Iris pigment epithelial cell (primary cell): Measurements from ENCODE around the gene DLG2.
"Not testable (repeated sequence)": the region's sequence is repeated elsewhere in the genome, so short reads cannot be mapped to it uniquely, and the experiment has no call there.

Experiments
- DNase-seq: peaks from one replicate; pipeline ENCODE4 v3.0.0-alpha.2; 2011; ENCODE audit warnings: low read depth

DLG2 gene

DNA sequence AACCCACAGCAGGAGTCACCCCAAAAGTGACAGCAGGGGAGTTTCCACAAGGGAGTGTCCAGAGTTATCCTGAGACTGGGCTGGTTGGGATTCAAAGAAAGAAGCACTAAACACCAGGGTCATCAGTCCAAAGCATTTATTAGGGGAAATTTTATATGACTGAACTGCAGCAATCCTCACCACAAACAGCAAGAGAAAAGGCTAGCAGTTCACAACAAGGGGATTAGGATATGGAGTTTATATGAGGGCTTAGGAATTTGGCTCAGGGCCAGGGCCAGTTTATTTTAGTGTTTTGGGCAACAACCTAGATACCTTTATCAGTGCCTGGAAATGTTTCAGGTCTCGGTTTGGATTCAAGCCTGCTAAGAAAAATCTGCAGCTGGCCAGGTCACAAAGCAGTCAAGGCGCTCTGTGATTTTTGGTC is 16.1 kb upstream of the DLG2 start:
- DNase-seq, result peak; percentile 11

DNA sequence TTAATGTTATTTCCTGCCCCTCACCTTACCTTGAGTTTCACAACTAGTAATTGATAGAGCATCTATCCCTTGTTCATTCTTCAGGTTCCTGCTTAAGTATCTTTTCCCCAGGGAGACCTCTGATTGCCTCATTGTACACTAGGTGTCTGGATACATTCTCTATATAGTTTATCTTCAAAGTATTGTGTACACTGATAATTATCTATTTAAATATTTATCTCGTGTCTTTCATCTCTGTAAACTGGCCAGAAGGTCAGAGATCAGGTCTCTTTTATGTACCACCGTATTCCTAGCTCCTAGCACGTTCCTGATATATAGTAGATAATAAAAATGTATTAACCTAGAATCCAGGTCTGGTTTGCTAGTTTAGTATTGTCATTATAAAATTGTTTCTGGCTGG is 7.6 kb upstream of the DLG2 start:
- no peak for DNase-seq

DNA sequence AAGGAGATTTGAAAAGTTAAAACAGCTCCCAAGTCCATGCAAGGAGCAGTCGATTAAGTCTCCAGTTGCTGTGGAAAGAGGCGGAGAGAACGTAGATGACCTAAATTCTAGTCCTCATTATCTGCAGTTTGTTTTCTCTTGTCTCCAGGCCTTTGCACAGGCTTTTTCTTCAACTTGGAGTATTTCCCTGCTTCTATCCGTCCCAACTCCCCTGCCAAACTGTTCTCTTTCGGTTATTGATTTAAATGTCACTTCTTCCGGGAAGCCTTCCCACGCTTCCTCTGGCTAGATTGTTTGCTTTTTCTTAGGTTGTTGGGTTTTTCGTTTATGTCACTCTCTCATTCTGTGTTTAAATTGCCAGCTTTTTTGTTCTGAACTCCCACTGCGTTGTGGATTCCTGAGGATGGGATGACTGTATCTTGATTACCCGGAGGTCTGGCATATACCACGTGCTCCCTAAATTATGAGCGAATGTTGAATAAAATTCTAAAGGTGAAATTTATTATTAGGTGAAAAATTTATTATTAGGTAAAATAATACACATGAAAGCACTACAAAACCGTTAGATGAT is 1.7 kb upstream of the DLG2 start:
- peak; percentile 10 for DNase-seq

DNA sequence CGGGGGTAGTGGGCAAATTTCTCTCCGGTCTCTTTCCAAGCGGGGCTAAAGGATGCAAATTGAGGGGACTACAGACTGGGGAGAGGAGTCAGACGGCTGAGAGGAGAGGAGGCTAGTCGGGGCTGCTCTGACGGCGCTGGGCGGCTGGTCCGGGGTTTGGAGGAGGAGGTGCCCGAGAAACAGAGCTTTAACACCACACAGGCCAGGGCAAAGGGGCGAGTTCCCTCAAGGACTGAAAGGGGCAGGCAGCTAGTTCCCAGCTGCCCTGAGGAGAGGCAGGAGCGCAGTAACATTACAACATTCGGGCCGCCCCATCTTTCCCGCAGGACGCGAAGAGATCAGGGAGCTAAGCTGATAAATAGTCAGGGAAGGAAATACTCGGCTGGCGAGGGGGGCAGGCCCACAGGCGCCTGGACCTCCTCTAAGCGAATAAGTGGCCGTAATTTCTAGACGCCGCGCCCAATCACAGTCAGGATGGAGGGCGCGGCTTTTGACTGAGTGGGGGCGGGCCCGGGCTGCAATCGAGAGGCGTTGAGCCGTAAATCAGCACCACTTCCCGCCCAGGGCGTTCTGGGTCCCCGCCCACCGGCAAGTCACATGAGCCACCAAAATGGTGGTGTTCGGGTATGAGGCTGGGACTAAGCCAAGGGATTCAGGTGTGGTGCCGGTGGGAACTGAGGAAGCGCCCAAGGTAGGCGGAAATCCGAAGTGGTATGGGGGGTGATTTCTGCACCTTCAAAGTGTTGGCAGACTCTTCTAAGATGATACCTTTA is 1.0 kb upstream of the DLG2 start, which contains the start of gene TMEM126B:
Gene TMEM126B, plus strand, starts transcription at position 596 of the 773 bp plus-strand sequence. Its CDS starts 15 bp downstream, at position 611.
- peak; percentile 98 for DNase-seq

DNA sequence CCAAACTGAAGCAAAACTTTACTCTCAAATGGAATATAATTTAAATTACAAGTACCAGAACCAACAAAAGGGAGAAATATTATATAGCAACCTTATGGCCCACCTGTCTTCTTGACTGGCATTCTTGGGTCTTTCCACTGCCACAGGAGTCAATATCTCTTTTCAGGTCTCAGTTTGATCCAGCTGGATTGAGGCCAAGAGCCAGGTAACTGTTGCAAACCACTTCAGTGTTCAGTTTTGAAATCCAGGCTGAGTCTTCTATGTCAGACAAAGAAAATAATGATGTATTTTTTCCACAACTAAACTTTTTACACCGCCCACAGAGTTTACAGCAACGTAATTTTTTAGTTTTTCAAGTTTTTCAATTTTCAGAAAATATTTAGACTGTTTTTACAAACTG is 648 bp downstream of the DLG2 start:
- peak; percentile 8 for DNase-seq

DNA sequence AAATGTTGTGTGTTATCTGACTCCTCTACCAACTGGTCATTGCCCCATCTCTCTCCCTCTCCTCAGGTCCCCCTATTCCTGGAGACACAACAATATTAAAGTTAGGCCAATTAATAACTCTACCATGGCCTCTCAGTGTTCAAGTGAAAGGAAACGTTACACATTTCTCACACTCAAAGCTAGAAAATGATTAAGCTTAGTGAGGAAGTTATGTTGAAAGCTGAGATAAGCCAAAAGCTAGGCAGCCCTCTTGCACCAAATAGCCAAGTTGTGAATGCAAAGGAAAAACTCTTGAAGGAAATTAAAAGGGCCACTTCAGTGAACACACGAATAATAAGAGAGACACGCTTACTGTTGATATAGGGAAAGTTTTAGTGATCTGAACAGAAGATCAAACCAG is 6.9 kb downstream of the DLG2 start:
- DNase-seq, result no peak

DNA sequence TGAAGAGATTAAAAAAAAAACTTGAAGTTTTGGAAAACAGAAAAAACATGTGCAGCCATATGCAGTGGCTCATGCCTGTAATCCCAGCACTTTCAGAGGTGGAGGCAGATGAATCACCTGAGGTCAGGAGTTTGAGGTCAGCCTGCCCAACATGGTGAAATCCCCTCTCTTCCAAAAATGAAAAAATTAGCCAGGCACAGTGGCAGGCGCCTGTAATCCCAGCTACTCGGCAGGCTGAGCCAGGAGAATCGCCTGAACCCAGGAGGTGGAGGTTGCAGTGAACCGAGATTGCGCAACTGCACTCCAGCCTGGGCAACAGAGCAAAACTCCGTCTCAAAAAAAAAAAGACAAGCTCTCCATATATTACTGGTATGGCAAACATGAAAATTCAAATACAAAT is 7.6 kb downstream of the DLG2 start:
- DNase-seq, result no peak

DNA sequence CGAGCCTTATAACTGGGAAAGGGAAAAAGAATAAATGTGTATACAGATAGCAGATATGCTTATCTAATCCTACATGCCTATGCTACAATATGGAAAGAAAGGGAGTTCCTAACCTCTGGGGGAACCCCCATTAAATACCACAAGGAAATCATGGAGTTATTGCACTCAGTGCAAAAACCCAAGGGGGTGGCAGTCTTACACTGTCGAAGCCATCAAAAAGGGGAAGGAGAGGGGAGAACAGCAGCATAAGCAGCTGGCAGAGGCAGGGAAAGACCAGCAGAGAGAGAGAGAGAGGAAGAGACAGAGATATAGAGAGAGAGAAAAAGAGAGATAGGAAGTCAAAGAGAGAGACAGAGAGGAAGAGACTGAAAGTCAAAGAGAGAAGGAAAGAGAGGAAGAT is 15.5 kb downstream of the DLG2 start:
- not testable (repeated sequence) for DNase-seq

DNA sequence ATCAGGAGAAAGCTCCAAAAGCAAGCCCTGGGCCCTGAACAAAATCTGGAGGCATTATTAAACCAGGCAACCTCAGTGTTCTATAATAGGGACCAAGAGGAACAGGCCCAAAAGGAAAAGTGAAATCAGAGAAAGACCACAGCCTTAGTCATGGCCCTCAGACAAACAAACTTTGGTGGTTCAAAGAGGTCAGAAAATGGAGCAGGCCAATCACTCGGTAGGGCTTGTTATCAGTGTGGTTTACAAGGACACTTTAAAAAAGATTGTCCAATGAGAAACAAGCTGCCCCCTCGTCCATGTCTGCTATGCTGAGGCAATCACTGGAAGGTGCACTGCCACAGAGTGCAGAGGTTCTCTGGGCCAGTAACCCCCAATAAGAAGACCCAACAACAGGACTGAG is 17.9 kb downstream of the DLG2 start:
- not testable (repeated sequence) for DNase-seq

DNA sequence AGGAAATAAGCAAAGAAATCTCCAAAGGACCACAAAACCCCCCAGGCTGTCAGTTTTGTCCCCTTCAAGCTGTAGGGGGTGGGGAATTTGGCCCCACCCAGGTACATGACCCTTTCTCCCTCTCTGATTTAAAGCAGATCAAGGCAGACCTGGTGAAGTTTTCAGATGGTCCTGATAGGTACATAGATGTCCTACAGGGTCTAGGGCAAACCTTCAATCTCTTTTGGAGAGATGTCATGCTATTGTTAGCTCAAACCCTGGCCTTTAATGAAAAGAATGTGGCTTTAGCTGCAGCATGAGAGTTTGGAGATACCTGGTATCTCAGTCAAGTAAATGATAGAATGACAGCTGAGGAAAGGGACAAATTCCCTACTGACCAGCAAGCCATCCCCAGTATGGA is 18.5 kb downstream of the DLG2 start:
- not testable (repeated sequence) for DNase-seq

DNA sequence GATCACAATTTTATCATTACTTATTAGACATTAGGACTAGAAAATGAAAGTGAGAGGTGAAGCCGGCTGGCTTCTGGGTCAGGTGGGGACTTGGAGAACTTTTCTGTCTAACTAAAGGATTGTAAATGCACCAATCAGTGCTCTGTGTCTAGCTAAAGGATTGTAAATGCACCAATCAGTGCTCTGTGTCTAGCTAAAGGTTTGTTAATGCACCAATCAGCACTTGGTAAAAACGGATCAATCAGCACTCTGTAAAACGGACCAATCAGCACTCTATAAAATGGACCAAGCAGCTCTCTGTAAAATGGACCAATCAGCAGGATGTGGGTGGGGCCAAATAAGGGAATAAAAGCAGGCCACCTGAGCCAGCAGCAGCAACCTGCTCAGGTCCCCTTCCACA is 20.9 kb downstream of the DLG2 start:
- DNase-seq, result not testable (repeated sequence)

DNA sequence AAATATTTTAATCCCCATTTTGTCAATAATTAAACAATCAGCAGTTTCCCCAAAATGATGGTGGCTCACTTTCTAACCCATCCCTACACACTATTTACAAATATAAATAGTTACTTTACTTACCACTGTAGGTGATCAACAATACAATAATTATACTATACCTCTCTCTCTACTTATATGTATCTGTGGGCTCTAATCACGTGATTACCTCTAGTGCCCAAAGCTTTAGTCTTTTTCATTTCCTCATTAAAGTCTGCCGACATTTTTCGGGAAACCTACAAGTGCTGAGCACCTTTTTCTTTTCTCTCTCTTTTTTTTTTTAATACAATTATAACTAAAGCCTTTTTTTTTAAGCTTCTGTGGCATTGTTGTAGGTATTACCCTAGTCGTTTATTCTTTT is 23.9 kb downstream of the DLG2 start:
- DNase-seq, result no peak

DNA sequence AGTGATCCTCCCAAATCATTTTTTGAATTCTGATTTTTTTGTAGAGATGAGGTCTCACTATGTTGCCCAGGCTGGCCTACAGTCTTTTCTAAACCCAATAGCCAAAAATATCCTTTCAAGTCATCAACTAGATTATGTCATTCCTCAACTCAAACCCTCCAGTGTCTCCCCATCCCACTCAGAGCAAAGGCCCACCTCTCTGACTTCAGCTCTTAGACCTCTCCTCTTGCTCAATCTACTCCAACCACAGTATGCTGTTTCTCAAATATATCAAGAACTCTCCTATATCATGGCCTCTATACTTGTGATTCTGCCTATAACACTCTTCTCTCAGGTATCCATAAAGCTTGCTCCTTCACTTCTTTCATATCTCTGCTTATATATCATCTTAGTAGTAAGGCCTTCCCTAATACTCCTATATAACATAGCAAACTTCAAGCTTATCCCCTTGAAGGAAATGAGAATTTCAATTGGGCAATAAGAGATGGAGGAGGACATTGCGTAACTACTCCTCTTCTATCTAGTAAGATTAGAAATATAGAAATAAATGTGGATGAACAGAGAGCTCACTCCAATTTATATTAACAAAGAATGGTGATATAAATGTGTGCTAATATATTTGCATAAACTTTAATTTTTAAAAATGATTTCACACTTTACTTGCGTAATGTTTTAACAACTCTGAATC is 24.5 kb downstream of the DLG2 start:
- DNase-seq, result peak; percentile 39

DNA sequence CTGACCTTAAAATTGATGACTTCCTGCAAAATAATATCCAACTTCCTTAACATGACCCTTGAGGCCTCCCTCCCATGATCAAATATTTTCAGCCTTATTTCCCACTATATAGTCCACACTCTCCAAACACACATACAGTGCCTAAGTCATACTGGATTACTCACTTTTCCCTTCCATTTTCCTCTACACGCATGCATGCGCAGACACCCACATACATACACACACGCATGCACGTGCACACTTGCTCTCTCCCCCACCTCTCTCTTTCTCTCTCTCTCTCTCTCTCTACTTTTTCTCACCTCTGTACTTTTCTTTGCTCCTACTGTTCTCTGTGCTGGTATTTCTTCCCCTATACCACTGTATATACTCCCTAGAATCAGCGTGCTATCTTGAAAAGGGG is 28.1 kb downstream of the DLG2 start:
- no peak for DNase-seq

DNA sequence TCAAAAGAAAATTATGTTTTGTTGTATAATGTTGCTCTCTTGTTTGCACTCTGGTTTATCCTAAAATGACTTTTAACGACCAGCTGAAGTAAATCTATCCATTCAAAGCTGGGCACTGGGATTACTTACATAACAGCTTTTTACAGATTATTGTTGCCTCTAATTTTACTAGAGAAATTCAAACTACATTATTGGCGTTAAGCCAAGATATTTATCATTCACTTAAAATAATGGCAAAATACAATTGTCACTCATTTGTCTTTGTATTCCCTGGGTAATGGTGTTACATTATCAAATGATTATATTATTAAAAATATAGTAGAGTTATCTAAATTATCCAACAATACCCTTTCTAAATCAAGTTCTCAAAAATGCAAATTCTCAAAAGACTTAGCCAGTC is 30.3 kb downstream of the DLG2 start:
- no peak for DNase-seq

DNA sequence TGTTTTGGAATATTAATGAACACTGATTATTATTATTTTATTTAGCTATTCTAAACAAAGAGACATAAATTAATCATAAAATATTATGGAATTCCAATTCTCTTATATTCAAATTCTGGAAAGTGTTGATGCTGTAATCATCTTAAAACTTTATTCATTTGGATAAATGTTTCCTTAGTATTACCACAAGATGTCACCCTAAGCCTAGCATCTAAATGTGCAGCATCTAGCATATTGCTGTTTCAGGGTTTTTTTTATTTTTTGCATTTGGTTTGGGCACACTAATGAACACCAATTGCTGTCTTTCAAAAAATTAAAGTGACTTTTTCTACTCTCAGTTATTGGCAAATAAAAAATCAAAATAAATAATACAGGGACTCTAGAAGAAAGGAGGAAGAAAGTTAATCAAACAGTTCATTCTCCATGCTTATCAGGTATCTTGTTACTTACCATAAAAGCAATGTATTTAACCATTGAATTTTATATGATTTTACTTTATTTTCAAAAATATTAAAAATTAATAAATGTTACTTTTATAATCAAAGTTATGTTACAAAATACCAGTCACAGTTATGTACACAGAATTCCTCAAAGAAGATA is 31.8 kb downstream of the DLG2 start:
- peak; percentile 53 for DNase-seq

DNA sequence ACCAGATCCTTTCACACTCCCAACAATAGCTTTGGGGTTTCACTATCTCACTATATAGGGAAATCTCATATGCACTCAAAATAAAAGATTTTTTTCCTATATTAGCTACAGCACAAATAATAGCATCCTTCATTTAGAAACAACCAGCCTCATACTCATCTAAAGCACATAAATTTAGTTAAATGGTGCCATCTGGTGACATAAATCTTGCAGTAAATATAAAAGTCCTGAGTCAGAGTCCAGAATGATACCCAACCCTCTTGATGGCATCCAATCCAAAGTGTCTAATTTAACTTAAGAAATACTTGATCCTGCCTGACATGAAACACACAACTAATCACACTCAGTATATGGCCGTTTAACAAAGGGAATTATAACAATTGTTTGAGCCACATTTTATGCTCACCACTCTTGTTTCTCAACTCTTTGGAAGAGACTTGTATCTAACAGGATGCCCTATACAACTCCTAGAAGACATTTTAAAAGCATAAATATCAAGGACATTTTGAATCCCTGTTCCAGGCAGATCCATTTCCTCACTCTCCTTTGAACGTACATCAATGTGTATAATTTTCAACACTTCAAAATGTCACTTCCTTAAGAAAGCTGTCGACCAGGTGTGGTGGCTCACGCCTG is 36.2 kb downstream of the DLG2 start:
- DNase-seq, result peak; percentile 46

DNA sequence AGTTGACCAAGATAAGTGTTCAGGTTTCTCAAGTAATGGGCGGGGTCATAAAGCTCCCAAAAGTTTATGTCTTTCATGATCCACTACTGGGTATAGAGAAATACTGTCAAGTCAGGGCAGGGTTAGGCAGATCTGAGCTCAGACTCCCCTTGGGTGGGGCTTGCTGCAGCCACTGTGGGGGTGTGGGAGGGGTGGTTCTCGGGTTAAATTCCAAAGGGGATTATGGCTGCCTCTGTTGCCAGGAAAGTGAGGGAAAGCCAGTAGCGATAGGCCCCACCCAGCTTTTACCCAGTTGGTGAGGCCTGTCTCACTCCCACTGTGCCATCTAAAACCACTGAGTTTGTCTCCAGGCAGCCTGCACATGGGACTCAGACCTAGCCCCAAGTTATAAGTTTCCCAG is 37.8 kb downstream of the DLG2 start:
- peak; percentile 2 for DNase-seq

DNA sequence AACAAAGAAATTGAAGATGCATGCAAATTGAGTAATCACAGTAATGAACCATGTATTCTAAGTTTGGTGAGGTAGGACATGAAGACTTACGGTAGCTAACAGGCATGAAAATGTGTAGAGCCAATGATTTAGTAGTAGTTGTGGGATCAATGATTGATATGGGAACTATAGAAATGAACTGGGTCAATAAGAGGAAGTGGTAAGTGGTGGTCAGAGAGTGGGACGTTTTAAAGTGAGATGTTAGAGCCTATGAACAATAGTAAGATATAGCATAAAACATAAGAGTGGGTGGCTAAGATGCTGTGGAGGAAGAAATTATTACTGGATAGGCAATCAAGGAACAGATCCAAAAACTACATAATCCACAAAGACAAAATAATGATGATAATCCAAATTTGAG is 45.0 kb downstream of the DLG2 start:
- DNase-seq, result no peak

DNA sequence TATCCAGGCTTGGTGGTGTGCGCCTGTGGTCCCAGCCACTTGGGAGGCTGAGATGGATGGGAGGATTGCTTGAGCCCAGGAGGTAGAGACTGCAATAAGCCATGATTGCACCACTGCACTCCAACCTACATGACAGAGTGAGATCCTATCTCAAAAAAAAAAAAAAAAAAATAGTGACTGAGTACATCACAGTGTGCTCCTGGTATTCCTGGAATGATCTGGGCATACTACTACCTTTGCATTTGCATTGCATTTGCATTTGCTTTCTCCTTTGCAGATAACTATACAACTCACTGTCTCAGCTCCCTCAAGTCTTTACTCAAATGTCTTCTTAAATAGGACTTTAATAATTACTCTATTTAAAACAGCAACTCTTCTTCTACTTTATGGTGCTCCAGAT is 51.8 kb downstream of the DLG2 start:
- DNase-seq, result no peak

DNA sequence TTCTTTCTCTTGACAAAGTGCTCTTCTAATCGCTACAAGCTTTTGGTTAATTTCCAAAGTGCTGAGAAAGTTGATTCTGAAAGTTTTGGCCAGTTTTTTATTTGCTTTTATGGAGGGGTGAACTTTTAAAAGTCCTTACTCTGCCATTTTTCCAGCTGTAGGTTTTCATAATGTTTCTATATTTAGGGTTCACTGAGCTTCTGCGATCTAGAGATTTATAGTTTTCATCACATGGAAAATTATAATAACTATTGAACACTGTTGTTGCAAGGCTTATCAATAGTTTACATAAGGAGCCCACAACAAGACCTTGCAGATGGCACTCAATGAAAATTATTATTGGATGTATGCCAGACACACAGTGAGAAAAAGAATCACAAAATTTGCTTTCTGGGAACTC is 55.1 kb downstream of the DLG2 start:
- DNase-seq, result no peak

DNA sequence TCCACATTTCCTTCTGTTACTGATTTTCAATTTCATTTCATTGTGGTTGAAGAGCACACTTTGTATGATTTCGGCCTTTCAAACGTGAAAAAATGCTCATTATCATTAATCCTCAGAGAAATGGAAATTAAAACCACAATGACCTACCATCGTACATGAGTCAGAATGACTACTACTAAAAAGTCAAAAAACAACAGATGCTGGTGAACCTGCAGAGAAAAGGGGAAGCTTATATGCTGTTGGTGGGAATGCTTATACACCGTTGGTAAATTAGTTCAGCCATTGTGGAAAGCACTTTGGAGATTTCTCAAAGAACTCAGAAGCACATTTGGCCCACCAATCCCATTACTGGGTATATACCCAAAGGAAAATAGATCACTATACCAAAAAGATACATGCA is 57.6 kb downstream of the DLG2 start:
- no peak for DNase-seq
